HG03565 (cell line): ENCODE results near the gene PEX16.

Source experiments
- ATAC-seq: cut with Tn5 transposase; IDR thresholded peaks from one replicate; pipeline ENCODE4 v1.9.1; 2021; ENCODE audit warnings: mild to moderate bottlenecking, moderate library complexity; ENCODE audit not compliant: unreplicated experiment

PEX16 gene

DNA sequence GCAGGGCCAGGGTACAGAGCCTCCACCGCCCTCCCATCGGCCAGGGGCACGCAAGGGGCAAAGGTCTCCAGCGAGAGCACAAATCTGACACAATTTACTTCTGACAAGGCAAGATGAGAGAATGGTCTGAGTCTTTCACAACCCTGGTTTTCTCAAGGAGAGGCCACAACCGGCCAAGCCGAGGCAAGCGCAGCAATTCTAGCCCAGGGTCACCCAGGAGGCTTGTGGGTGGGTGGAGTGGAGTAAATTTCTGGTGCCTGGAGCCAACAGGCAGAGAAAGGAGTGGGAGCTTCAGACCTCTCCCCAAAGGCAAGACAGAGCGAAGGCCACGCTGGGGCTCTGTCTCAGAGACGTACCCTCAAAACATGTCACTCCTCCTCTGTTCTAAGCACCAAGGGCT is 14.1 kb upstream of the PEX16 start:
- no peak for ATAC-seq

GRCh38 chr11:45930951-45931570 is 13.4 kb upstream of the PEX16 start:
- no peak for ATAC-seq

DNA sequence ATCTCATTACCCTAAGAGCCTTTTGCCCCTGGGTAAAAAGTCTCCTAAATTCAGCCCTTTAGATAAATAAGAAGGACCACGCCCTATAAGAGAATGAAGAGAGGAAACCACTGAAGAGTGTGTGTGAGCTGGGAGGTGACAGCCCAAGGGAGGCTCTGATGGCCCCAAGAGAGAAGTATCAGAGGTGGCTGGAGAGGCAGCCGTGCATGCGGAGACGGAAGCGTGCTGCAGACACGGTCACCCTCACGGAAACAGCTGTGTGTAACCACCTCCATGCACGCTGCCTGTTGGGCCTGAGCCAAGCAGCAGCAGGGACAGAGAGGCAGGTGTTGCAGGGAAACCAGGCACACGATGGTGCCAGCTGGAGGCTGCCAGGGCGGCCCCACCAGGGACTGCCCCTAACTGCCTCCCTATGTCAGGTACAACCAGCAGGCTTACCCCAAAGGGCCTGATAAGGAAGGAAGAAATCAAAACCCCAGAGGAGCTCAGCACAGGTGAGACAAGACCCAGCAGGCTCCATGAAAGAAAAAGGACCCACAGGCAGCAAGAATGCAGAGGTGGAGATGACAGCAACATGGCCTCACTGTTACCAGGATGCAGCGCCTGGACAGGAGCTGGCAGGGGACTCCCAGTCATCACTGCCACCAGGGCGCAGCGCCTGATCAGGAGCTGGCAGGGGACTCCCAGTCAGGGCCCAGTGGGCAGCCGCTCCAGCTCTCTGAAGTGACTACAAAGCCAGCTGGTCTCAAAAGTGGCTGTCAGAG is 12.5 kb upstream of the PEX16 start:
- ATAC-seq = peak; percentile 83

DNA sequence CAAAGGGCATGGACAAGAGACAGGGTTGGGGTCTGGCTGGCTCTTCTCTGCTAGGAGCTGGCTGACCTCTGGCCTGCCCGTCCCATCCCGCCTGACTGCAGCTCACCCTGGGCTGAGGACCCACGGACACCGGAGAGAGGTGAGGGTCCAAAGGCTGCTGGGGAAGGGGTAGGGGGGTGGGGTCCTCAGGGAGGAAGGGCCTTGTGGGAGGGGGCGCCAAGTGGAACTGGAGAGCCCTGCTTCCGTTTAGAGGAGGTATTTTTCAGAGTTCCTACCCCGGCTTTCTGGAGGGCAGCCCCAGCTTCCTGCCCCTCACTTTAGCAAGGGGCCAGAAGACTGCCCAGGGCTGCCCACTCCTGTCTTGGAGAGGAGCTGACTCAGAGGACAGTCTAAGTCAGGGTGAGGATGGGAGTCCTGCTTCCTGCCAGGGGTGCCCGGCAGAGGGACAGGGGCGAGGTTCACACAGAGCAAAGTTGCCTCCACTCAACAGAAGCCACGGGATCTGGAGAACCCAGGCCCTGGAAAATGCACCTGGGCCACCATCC is 11.9 kb upstream of the PEX16 start:
- peak; percentile 6 for ATAC-seq

GRCh38 chr11:45928535-45929215 is 11.0 kb upstream of the PEX16 start:
- no peak for ATAC-seq

DNA sequence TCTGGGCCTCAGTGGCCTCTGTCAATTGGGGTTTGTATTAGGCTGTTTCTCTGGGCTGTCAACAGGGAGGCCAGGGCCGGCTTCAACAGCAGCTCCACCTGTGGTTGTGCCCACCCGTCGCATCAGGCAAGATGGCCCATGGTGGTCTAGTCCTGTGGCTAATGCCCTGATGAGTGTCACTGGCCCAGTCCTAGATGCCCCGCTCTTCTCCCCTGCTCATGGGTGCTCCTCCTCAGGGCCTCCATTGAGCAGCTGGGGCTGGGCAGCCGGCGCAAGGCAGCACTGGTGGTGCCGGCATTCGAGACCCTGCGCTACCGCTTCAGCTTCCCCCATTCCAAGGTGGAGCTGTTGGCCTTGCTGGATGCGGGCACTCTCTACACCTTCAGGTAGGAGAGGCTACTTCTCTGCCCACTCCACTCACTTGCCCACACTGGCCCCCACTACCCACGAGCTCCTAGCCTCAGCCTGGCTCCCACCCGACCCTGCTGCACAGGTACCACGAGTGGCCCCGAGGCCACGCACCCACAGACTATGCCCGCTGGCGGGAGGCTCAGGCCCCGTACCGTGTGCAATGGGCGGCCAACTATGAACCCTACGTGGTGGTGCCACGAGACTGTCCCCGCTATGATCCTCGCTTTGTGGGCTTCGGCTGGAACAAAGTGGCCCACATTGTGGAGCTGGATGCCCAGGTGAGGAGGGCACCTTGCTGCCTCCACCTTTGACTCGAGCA is 10.2 kb upstream of the PEX16 start:
- no peak for ATAC-seq

- no peak for ATAC-seq
Observed at GRCh38 chr11:45927332-45927683, 9.6 kb upstream of the PEX16 start.

DNA sequence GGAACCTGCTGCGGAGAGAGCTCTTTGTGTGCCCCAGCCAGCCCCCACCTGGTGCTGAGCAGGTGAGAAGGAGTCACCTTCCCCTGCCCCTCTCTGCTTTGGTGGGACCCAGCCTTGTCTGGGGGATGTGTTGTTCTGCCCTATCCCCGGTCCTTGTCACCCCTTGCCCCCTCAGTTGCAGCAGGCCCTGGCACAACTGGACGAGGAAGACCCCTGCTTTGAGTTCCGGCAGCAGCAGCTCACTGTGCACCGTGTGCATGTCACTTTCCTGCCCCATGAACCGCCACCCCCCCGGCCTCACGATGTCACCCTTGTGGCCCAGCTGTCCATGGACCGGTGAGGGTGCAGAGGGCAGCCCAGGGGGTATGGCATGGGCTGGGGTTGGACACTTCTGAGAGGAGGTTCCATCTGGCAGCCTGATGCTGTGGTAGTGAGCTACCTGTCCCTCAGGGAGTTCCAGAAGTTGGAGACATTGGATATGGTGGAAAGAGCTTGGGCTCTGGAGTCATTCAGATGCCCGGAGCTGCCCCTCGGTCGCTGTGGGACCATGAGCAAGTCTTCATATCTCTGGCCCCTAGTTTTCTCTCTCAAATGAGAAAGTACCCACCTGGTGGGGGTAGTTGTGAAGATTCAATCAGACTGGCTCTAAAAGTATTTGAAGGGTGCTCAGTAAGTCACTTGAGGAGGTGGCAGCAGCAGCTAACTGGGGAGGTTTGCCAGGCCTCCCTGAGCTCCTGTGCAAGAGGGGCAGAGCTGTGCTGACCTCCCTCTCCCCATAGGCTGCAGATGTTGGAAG is 9.1 kb upstream of the PEX16 start:
- no peak for ATAC-seq

DNA sequence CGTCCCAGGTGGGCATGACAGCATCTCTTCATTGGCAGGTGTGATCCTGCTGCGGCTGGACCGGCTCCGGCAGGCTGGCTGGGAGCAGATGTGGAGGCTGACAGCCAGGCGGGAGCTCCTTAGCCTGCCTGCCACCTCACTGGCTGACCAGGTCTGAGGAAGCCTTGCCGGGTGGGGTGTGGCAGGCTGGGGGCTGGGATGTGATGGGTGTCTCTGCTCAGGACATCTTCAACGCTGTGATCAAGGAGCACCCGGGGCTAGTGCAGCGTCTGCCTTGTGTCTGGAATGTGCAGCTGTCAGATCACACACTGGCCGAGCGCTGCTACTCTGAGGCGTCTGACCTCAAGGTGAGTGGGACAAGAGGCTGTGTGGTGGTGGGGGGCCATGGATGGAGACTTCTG is 8.3 kb upstream of the PEX16 start:
- ATAC-seq = no peak

- no peak for ATAC-seq
Observed at GRCh38 chr11:45925550-45925949, 7.9 kb upstream of the PEX16 start.

DNA sequence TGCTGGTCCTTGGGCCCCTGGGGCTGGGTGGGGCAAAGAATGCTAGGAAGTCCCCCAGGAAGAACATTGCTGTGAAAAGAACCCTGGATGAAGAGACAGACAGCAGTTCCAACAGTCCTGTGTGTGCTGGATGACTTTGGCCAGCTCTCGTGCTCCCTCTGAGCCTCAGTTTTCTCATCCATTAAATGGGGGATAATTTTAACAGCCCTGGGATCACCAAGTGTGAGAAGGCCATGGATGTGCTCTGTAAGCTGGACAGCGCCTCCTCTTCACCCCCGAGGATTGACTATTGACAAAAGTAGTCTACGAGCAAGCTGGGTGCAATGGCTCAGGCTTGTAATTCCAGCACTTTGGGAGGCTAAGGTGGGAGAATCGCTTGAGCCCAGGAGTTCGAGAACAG is 7.2 kb upstream of the PEX16 start:
- ATAC-seq = no peak

GRCh38 chr11:45924036-45924915 is 6.6 kb upstream of the PEX16 start:
- no peak for ATAC-seq

DNA sequence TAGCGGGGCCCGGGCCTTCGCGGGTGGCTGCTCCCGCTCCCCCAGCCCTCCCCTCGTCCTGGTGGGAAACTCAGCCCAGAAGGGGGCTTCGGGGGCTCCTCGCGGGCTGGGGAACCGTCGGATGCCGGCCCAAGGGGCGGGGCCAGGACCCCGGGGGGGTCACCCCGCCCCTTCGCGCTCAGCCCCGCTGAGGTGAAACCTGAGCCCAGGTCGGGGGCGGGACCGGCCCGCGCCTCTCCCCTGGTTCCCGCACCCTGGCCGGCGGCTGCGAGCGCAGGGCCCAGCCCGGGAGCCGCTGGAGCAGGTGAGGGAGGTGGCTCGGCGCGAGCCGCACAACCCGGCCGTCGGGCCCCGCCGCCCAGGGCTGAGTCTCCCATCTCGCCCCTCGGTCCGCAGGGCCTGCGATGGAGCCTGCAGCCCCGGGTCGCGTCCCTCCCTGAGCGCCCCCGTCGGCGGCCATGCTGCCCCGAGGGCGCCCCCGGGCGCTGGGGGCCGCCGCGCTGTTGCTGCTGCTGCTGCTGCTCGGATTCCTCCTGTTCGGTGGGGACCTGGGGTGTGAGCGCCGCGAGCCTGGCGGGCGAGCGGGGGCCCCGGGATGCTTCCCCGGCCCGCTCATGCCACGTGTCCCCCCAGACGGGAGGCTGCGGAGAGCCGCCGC is 4.9 kb upstream of the PEX16 start, which contains the start of gene LARGE2:
Gene LARGE2 (plus strand): TSS at position 232 of the 658 bp plus-strand sequence. CDS start 227 bp downstream, at position 459.
- no peak for ATAC-seq

GRCh38 chr11:45921561-45922424 is 4.1 kb upstream of the PEX16 start:
- ATAC-seq = no peak

GRCh38 chr11:45920531-45921477 is 3.1 kb upstream of the PEX16 start:
- no peak for ATAC-seq

DNA sequence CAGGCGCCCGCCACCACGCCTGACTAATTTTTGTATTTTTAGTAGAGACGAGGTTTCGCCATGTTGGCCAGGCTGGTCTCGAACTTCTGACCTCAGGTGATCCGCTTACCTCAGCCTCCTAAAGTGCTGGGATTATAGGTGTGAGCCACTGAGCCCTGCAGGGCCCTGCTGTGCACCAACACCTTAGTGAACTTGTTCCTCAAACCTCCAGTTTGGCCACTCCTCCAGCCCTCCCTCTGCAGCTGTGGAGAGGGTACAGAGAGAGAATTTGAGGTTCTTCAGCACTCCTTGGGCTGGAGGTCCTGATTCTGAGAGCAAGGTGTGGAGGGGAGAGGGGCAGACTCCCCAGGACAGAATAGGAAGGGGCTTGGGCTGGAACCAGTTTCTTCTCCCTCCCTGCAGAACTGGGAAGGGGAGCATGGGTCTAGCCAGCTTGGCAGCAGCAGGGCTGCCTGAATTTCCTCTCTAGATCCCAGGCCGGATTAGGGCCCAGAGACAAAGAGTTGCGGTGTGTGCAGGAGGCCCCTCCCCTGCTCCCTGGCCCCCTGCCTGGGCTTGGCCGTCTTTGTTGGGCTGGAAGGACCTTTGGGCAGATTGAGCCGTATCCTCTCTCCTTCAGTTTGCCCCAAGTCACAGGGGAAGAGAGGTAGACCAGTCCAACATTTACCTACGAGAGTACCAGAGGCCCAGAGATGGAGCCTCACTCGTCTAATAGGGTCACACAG is 2.3 kb upstream of the PEX16 start:
- no peak for ATAC-seq
